GM19025 (cell line): ENCODE measurements around the gene AP1M2.
"Not testable (repeated sequence)": the region's sequence is repeated elsewhere in the genome, so short reads cannot be mapped to it uniquely, and the experiment has no call there.

Experiments
- ATAC-seq: cut with Tn5 transposase; IDR thresholded peaks from one replicate; pipeline ENCODE4 v1.9.1; 2021; ENCODE audit warnings: mild to moderate bottlenecking, low read depth, moderate library complexity; ENCODE audit not compliant: unreplicated experiment

Gene AP1M2

DNA sequence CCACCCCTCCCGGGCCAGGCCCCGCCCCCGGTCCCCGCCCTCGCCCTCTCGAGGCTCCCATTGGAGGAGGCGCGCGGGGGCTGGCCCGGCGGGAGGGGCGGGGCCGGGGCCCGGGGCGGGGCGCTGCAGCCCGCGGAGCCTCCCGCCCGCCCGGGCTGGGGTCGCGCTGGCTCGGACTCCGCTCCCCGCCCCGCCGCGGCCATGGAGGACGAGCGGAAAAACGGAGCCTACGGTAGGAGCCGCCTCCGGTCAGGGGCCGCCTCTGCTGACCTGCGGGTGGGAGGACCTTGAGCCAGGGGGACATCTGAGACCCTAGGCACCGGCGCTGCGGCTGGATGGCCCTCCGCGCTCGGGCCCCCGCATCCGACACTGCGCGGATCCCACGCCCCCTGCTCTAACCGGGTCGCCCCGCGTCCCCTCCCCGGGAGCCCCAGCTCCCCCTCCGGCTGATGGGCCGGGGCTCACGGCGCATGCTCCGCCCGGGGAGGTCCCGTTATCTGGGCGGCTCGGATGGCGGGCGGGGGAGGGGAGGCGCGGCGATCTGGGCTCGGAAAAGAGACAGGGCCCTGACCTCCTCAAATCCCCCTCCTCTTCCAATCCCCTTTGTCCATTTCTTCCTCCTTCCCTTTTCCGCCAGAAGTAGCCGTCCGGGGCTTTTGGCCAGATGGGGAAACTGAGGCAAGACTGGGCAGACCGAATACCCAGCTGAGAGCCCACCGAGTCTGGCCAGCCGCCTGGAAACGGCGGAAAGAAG is 15.4 kb upstream of the AP1M2 start:
- ATAC-seq = peak; percentile 54

DNA sequence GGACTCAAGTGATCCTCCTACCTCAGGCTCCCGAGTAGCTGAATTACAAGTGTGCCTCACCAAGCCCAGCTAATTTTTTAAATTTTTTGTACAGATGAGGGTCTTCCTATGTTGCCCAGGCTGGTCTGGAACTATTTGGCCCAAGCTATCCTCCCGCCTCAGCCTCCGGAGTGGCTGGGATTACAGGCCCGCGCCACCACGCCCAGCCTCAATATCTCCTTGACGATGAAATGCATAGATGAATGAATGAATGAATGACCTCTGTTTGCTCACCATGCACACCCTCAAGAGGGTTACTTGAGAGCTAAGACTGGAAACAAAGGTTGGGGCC is 14.9 kb upstream of the AP1M2 start:
- no peak for ATAC-seq

DNA sequence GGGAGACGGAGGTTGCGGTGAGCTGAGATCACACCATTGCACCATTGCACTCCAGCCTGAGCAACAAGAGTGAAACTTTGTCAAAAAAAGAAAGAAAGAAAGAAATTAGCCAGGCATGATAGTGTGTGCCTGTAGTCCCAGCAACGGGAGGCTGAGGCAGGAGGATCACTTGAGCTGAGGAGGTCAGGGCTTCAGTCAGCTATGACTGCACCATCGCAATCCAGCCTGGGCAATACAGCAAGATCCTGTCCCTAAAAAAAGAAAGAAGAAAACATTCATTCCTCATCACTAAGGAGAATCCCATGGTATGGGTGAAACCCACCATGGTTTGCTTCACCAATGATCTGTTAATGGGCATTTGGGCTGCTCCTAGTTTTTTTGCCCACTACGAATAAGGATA is 13.0 kb upstream of the AP1M2 start:
- ATAC-seq = no peak

GRCh38 chr19:10593820-10594637 is 6.9 kb upstream of the AP1M2 start:
- ATAC-seq = no peak

GRCh38 chr19:10593148-10593547 is 6.0 kb upstream of the AP1M2 start:
- no peak for ATAC-seq

DNA sequence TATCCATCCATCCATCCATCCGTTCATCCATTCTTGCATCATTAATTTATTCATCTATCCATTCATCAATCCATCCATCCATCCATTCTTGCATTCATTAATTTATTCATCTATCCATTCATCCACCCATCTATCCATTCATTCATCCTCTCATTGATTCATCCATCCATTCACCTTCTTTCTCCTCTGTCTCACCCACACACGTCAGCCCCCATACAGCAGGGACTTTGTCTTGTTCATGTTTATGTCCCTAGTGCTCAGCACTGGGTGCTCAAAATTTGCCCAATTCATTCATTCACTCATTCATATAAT is 683 bp upstream of the AP1M2 start:
- ATAC-seq = no peak

DNA sequence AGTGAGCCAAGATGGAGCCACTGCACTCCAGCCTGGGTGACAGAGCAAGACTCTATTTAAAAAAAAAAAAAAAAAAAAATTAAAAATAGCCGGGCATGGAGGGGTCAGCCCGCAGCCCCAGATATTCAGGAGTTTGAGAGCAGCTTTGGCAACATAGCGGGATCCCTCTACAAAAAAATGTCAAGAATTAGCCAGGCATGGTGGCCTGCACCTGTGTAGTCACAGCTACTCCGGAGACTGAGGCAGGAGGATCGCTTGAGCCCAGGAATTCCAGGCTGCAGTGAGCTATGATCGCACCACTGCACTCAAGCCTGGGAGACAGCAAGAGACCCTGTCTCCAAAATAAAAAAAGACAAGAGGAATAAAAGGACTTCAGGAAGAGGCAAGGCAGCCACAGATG is 716 bp downstream of the AP1M2 start:
- no peak for ATAC-seq

DNA sequence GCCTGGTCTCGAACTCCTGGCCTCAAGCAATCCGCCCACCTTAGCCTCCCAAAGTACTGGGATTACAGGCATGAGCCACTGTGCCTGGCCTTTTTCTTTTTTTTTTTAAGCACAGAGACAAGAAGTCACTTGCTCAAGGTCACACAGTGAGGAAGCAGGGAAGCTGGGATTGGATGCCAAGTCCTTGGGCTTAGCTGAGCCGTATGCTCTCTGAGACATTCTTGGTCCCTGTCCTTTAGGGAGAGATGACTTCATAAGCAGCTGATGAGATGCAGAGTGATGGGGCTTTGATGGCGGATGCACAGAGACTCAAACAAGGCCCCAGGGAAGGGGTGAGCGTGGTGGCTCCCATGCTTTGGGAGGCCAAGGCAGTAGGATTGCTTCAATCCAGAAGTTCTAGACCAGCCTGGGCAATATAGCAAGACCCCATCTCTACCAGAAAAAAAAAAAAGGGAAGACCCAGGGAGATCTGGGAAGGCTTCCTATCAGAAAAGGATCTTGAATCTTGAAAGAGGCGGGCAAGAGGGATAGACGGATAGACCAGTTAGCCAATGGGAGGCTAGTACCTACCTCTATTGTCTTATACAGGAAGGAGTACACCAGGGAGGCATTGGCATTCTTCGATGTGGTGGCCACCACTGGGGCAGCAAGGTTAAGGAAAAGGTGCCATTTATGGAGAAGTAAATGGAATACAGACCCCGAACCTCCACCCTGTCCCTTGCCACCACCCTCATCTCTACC is 3.9 kb downstream of the AP1M2 start:
- no peak for ATAC-seq

GRCh38 chr19:10582091-10582490 is 5.0 kb downstream of the AP1M2 start:
- ATAC-seq = no peak

- no peak for ATAC-seq
These were observed 6.0 kb downstream of the AP1M2 start for GRCh38 chr19:10580979-10581631.

DNA sequence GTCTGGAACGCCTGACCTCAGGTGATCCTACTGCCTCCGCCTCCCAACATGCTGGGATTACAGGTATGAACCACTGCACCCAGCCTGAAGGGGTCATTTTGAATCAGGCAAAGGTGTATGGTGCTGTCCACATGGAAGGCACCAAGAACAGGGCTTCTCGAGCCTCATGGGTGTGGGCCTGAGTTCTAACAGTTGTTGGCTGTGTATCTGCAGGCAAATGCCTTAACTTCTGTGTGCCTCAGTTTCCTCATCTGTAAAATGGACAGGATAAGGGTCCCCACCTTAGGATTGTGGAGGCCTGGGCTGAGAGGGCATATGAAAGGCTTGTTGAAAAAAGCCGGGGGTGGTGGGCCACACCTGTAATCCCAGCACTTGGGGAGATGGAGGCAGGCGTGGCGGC is 9.2 kb downstream of the AP1M2 start:
- ATAC-seq = no peak

DNA sequence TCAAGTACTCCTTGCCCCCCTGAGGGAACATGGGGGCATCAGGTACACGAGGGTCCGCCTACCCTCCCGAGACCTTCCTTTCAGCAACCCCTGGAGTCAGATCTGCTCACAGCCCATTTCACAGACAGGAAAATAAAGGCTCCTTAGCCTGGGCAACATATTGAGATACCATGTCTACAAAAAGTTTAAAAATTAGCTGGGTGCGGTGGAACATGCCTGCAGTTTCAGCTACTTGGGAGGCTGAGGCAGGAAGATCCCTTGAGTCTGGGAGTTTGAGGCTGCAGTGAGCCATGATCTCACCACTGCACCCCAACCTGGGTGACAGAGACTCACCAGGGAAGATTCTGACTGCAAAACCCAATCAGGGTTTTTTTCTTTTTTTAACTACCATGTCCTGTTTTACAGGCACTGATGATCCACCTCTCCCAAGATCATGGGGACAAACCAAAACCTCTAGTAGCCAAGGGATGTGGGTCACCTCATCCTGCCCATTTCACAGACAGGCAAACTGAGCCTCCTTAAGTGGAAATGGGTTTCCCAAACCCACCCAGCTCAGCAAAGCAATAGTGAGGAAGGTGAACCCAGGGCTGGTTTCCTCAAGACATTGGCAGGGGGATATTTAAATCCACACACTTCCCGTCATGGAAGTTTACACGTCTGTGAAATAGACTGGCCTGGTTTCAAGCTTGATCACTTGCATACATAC is 11.9 kb downstream of the AP1M2 start:
- ATAC-seq = no peak

DNA sequence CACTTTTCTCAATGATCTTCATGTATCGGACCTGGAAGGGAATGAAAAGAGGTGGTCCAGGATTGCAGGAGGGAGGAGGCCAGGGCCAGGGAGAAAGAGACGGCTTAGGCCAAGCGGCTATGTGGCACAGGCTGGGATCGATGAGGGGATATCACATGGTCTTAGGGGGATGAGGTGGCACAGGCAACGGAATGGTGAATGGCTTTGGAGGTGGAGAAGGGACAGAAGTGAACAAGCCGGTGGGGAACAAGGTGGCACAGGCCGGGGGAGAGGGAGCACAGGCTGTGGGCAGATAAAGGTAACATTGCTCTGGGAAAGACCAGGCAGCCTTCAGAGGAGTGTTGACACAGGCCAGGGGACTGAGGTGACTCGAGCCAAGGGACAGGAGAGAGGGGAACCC is 12.7 kb downstream of the AP1M2 start:
- ATAC-seq = no peak

DNA sequence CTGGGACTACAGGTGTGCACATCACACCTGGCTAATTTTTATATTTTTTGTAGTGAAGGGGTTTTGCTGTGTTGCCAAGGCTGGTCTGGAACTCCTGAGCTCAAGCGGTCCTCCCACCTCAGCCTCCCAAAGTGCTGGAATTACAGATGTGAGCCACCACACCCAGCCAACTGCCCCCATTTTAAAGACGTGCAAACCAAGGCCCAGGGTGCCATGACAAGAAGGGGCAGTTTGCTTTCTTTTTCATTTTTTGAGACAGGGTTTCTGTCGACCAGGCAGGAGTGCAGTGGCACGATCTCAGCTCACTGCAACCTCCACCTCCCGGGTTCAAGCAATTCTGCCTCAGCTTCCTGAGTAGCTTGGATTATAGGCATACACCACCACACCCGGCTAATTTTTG is 13.3 kb downstream of the AP1M2 start:
- ATAC-seq = not testable (repeated sequence)

GRCh38 chr19:10568826-10569651 is 18.1 kb downstream of the AP1M2 start, which contains the start of gene CDKN2D:
TSS of gene CDKN2D (minus strand) at chr19:10568979. CDS start at chr19:10568653, 326 bp downstream.
- ATAC-seq = peak; percentile 65

GRCh38 chr19:10568062-10568825 is 18.9 kb downstream of the AP1M2 start:
- ATAC-seq = peak; percentile 2

DNA sequence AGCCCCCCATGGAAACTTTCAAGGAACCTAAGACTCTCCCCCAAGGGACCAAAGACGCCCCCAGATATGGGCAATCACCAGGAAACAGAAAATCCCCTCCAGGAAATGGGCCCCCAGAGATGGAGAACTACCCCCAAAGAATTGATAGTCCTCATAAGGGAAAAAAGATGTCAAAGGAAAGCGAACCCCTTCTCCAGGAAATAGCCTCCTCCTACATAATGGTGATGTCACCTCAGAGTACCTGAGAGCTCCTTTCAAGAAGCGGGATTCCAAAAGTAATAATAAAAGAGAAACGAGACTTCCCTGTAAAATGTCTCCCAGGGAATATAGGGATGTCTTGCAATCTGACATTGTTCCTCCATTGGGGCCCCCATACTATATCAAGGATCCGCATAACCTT is 19.5 kb downstream of the AP1M2 start:
- ATAC-seq = no peak

DNA sequence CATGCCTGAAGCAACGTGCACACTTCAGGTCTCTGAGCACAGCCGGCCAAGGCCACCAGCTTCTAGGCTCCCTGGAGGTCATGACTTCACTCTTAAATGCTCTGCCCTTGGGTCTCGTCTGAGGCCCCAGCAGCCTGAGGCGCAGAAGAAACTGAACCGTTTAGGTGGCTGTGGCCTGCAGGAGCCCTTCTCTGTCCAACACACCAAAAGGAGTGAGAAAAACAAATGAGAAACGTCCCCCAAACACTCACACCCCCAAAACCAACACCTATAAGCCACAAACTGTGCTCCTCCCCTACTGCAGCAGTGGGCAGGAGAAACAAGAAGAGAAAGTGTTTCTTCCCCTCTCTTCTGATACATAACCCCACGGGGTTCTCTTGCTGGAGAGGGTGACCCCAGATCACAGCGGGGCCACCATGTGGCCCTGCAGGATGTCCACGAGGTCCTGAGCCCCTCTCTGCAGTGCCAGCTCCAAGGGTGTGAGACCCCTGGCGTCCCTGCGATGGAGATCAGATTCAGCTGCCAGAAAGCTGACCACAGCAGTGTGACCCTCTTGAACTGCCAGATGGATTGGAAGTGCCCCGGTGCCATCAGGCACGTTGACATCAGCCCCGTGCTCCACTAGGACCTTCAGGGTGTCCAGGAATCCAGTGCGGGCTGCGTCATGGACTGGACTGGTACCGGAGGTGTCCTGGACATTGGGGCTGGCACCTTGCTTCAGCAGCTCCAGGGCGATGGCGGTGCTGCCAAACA is 20.3 kb downstream of the AP1M2 start:
- no peak for ATAC-seq
